HL-60 (cell line): Measurements from ENCODE around the gene WEE2.
A peak's percentile ranks its signal among the peaks of the same experiment; 100 is the strongest.
"Not testable (repeated sequence)": the region's sequence is repeated elsewhere in the genome, so short reads cannot be mapped to it uniquely, and the experiment has no call there.

Experiments used
- DNase-seq, 2 experiments: peaks; one replicate each; pipeline ENCODE4 v3.0.0-alpha.2; 2010 to 2020; ENCODE audit warnings: low read depth in 1 of 2, low spot score in 1 of 2
- H3K27ac ChIP-seq: fragments of 250-450 bp; sonication (Bioruptor Pico); replicated peaks from 2 replicates; pipeline ENCODE4 v1.5.1; 2020; ENCODE audit warnings: mild to moderate bottlenecking, moderate library complexity
- H3K27me3 ChIP-seq: fragments of 250-450 bp; sonication (Bioruptor Pico); 2 replicates; pipeline ENCODE4 v1.5.1; 2021; ENCODE audit warnings: mild to moderate bottlenecking, moderate library complexity; ENCODE audit not compliant: insufficient read depth, poor library complexity, severe bottlenecking
- H3K4me3 ChIP-seq: replicated peaks from 2 replicates; pipeline ENCODE4 v1.5.1; 2011; ENCODE audit warnings: mild to moderate bottlenecking, control low read depth, low read length; ENCODE audit not compliant: insufficient read depth
- GABPA ChIP-seq: IDR thresholded peaks from 2 replicates; pipeline ENCODE4 v1.6.1; 2012; ENCODE audit warnings: low read depth
- POLR2AphosphoS5 ChIP-seq: IDR thresholded peaks from 2 replicates; pipeline ENCODE4 v1.6.1; 2012; ENCODE audit warnings: low read depth
- SPI1 ChIP-seq: IDR thresholded peaks from 2 replicates; pipeline ENCODE4 v1.6.1; 2012; ENCODE audit warnings: low read depth, mild to moderate bottlenecking, borderline replicate concordance
- TF ChIP-seq, protein P1 (sequence below): IDR thresholded peaks from 2 replicates; pipeline ENCODE4 v1.6.1; 2012; ENCODE audit warnings: low read depth; ENCODE audit not compliant: insufficient replicate concordance
- TF ChIP-seq, protein P2 (sequence below): IDR thresholded peaks from one replicate; pipeline ENCODE4 v1.5.1; 2011; ENCODE audit warnings: low read length, control low read depth, inconsistent platforms; ENCODE audit not compliant: insufficient read depth

The WEE2 gene

GRCh38 chr7:141752634-141753033, 44.5 kb downstream of the WEE2 start:
- Histone ChIP-seq H3K27me3 (no peaks in the 10 kb centered on the region), H3K4me3 (no peak overlapping the region), H3K27ac (no peak overlapping the region)
- TF ChIP-seq GABPA (no peak), SPI1 (no peak), POLR2AphosphoS5 (no peak)
- TF ChIP-seq, protein P1, sequence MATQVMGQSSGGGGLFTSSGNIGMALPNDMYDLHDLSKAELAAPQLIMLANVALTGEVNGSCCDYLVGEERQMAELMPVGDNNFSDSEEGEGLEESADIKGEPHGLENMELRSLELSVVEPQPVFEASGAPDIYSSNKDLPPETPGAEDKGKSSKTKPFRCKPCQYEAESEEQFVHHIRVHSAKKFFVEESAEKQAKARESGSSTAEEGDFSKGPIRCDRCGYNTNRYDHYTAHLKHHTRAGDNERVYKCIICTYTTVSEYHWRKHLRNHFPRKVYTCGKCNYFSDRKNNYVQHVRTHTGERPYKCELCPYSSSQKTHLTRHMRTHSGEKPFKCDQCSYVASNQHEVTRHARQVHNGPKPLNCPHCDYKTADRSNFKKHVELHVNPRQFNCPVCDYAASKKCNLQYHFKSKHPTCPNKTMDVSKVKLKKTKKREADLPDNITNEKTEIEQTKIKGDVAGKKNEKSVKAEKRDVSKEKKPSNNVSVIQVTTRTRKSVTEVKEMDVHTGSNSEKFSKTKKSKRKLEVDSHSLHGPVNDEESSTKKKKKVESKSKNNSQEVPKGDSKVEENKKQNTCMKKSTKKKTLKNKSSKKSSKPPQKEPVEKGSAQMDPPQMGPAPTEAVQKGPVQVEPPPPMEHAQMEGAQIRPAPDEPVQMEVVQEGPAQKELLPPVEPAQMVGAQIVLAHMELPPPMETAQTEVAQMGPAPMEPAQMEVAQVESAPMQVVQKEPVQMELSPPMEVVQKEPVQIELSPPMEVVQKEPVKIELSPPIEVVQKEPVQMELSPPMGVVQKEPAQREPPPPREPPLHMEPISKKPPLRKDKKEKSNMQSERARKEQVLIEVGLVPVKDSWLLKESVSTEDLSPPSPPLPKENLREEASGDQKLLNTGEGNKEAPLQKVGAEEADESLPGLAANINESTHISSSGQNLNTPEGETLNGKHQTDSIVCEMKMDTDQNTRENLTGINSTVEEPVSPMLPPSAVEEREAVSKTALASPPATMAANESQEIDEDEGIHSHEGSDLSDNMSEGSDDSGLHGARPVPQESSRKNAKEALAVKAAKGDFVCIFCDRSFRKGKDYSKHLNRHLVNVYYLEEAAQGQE = no peak
- TF ChIP-seq, protein P2, sequence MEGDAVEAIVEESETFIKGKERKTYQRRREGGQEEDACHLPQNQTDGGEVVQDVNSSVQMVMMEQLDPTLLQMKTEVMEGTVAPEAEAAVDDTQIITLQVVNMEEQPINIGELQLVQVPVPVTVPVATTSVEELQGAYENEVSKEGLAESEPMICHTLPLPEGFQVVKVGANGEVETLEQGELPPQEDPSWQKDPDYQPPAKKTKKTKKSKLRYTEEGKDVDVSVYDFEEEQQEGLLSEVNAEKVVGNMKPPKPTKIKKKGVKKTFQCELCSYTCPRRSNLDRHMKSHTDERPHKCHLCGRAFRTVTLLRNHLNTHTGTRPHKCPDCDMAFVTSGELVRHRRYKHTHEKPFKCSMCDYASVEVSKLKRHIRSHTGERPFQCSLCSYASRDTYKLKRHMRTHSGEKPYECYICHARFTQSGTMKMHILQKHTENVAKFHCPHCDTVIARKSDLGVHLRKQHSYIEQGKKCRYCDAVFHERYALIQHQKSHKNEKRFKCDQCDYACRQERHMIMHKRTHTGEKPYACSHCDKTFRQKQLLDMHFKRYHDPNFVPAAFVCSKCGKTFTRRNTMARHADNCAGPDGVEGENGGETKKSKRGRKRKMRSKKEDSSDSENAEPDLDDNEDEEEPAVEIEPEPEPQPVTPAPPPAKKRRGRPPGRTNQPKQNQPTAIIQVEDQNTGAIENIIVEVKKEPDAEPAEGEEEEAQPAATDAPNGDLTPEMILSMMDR = no peak
- no peak for DNase-seq

GRCh38 chr7:141754939-141755338, 46.8 kb downstream of the WEE2 start:
- TF ChIP-seq, protein P2 = peak; percentile 12
- TF ChIP-seq POLR2AphosphoS5 = no peak
- Histone ChIP-seq H3K27ac (no peak overlapping the region), H3K4me3 (no peak overlapping the region), H3K27me3 (no peaks in the 10 kb centered on the region)
- DNase-seq = peak in 1 of 2 experiments; percentile 22

DNA sequence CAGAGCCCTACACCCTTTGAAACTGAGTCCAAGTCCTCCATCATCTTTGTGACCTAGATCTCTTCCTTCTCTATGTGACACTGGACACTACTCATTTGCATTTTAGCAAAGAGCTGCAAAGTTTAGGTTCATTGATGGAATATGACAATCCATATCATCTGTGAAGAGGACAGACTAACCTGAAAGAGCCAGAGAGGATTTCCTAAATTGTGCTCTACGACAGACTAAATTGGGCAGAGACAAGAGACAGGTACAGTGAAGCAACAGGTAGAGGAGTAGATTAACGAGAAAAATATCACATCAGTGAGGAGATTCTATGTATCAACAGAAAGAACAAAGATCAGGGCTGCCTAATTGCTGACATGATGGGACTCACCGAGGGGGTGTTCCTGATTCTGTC, 55.6 kb downstream of the WEE2 start, which contains the start of gene TAS2R3:
TSS of gene TAS2R3 (plus strand) at position 301 of the 400 bp plus-strand sequence. CDS start at position 363, 62 bp downstream.
- no peak for DNase-seq
- no peak for TF ChIP-seq SPI1
- TF ChIP-seq GABPA = no peak
- no peak for TF ChIP-seq POLR2AphosphoS5
- TF ChIP-seq, protein P1 = no peak
- TF ChIP-seq, protein P2 = no peak
- H3K27me3 ChIP-seq = no peaks in the 10 kb centered on the region
- no peak within 1 kb of the TSS for H3K27ac ChIP-seq
- no peak within 1 kb of the TSS for H3K4me3 ChIP-seq

- H3K27me3 ChIP-seq, DNase-seq, H3K4me3 ChIP-seq, H3K27ac ChIP-seq: not testable (repeated sequence)
These were observed 62.0 kb downstream of the WEE2 start for GRCh38 chr7:141770083-141770583.
